ENCODE results near the gene RACGAP1.
"Not testable (repeated sequence)": the region's sequence is repeated elsewhere in the genome, so short reads cannot be mapped to it uniquely, and the experiment has no call there.

RACGAP1 gene

DNA sequence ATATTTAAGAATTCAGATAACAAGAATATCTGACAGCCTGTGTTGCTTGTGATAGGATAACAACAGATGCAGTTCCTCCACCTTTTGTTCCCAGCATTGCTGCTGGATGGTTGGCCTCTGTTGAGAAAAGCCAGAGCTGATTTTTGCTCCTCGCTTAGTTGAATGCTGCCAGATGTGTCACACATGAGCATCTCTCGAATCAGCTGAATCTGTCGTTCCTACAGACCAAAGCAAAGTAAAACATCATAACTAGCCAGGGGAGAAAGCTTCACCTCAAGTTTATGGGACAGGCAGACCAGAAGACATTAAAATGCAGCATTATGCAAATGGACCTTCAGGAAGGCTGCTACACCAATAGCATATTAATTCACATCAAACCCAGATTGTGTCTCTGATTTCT lies 20.1 kb downstream of the RACGAP1 start:
- DNase-seq (ENCODE audit: low read depth) = no peak
- H3K4me3 ChIP-seq (ENCODE audit: low read depth, low read length) = no peak overlapping the region

- DNase-seq (ENCODE audit: low read depth) = no peak
- H3K4me3 ChIP-seq (ENCODE audit: low read depth, low read length) = no peak overlapping the region
Measured at GRCh38 chr12:50004696-50005095, 20.6 kb downstream of the RACGAP1 start.

DNA sequence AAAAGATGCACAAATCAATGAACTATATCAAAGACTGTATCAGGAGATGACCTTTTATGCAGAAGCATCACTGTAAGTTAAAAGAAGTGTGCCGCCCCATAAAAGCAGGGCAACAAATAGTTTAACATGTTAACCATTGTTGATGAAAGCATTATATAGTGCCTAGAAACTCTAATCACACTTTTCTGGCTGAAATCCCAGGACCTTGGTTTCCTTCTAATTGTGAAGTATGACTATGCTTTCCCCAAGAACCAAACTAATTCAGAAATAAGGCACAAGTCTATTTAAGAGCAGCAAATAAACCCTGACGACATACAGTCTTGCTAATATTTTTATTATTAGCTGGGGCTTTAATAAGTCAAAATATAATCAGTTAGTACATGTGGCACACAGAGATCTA lies 21.7 kb downstream of the RACGAP1 start:
- no peak overlapping the region for H3K4me3 ChIP-seq (ENCODE audit: low read depth, low read length)
- DNase-seq (ENCODE audit: low read depth) = no peak

DNA sequence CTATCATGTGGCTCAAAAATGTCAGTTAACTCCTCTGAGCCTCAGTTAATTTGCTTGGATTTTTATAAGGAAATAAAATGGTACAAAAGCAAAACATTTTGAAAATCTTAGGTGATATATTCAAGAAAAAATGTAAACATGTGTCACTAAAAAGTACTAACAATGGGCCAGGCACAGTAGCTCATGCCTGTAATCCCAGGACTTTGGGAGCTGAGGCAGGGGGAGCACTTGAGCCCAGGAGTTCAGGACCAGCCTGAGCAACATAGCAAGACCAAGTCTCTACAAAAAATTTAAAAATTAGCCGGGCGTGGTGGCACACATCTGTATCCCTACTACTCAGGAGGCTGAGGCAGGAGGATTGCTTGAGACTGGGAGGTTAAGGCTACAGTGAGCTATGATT lies 26.8 kb downstream of the RACGAP1 start:
- no peak for DNase-seq (ENCODE audit: low read depth)
- H3K4me3 ChIP-seq (ENCODE audit: low read depth, low read length) = no peak overlapping the region

DNA sequence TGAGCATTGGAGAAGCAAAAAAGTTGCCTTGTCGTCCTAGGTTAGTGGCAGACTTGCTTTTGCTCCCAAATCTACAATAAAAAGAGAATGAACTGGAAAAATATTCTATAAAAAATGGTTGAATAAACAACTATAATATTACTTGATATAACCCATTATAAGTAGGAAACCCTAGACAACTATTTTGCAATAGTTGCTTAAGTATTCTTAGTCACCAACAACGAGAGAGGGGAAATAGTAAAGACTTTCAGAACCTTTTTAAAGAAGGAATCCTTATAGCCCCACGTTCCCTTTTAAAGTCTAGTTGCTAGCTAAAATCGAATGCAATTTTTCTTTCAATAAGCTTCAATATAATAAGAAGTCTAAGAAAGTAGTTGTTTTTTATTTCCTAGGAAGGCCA lies 35.0 kb downstream of the RACGAP1 start:
- H3K4me3 ChIP-seq (ENCODE audit: low read depth, low read length) = no peak overlapping the region
- DNase-seq (ENCODE audit: low read depth) = no peak

DNA sequence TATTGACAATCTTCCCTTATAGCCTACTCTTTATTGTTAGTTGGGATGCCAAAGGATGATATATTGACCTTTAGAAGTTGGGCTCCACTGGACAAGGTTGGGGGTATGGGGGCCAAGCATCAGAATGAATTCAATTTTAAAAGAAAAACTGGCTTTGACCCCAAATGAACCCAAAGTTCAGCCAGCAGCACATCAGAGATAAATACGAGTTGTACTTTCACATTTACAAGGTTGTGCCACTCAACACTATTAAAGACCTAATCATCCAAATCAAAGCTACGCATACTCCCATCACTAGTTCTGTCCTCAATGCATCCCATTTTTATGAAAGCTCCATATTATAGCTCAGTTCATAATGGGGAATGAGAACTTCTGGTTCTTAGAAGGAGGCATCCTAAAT lies 35.9 kb downstream of the RACGAP1 start:
- not testable (repeated sequence) for H3K4me3 ChIP-seq (ENCODE audit: low read depth, low read length); DNase-seq (ENCODE audit: low read depth)

DNA sequence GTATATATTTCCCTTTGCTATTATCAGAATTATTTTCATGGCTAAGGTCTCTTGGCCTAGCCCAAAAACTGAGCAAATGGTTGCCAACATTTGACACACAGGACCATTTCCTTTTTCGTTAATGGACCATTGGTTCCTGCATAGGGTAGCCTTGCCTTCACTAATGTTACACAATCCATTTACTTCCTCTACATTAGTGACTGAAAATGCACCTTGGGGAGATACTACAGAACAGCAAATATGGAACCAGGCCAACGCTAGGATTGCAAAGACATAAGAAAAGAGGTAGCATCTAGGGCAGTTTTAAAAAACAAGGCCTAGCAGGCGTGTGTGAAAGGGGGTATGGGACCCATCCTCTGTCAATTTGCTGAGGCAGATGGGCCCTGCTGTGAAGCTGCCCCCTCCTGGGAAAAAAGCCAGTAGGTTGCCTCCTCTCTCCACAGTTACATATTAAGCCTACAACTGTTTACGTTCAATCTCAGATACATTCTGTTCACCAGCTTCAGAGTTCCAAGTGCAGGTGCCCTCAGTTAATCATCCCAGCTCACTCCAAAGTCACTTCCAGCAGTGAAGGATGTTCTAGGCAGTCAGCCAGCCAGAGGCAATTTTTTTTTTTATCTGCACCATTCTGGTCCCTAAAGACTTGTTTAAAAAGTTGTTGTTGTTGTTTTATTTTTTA lies 37.5 kb downstream of the RACGAP1 start:
- no peak overlapping the region for H3K4me3 ChIP-seq (ENCODE audit: low read depth, low read length)
- peak; percentile 16 for DNase-seq (ENCODE audit: low read depth)

DNA sequence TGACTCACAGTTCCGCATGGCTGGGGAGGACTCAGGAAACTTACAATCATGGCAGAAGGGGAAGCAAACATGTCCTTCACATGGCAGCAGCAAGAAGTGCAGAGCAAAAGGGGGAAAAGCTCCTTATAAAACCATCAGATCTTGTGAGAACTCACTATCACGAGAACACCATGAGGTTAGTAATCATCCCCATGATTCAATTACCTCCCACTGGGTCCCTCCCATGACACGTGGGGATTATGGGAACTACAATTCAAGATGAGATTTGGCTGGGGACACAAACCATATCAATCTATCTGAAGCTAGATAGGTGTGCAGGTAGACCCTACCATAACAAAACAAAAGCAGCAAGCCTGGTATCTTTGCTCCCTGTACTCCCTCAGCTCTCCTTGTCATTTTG lies 38.8 kb downstream of the RACGAP1 start:
- DNase-seq (ENCODE audit: low read depth); H3K4me3 ChIP-seq (ENCODE audit: low read depth, low read length): not testable (repeated sequence)

DNA sequence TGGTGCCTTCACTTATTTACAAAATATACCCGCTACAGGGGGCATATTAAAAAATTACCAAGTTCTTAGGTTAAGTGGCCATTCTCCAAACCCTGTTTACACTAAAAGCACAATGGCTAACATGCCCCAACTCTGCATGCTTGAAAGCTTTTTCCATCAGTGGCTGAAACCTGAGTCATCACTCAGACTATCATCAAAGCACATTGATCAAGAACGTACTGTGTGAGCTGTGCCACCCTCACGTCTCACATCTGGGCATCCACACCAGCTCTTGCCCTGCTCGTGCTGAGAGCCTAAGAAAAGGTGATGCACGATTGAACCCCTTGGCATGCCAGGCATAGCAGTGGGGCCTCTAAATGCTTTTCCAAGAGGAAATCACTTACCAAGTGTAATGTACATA lies 39.3 kb downstream of the RACGAP1 start:
- H3K4me3 ChIP-seq (ENCODE audit: low read depth, low read length) = no peak overlapping the region
- DNase-seq (ENCODE audit: low read depth) = no peak

GRCh38 chr12:49984476-49985359 lies 40.6 kb downstream of the RACGAP1 start:
- H3K4me3 ChIP-seq (ENCODE audit: low read depth, low read length) = no peak overlapping the region
- no peak for DNase-seq (ENCODE audit: low read depth)

- no peak overlapping the region for H3K4me3 ChIP-seq (ENCODE audit: low read depth, low read length)
- DNase-seq (ENCODE audit: low read depth) = peak; percentile 70
Measured at GRCh38 chr12:49983892-49984291, 41.4 kb downstream of the RACGAP1 start.

DNA sequence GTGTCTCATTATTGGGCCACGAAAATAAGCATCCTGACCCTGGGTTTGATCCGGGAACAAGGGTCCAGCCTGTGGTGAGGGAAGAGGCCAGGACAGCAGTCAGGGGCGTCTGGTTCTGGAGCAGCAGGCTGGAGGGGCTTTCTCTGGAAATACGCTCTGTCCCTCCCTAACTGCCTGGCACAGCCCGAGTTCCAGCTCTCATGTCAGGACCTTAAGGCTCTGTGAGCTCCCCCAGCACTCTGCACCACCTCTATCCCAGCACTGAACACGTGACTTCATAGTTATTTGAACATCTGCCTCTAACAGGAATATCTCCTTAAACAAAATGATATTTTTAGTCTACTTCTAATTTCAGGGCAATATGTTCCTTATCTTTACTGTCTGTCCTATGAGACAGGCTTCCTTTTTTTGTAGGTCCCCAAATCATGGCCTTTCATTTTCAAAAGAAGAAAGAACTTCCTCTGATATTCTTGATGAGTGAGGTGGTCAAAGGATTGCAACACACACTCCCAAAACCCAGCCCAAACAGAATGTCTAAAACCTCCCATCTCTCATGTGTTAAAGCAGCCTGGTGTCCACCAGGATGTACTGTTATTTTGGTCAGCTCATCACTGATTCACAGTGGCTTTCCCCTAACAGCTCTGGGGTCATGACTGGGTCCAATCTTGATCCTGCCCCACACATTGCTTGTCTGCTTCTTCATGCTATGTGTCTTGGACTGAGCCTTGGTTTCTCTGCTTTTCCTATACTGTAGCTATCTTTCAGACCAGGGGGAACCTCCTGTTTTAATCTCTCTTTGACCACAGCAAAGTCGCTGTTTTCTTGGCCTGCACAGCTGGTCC lies 42.8 kb downstream of the RACGAP1 start:
- DNase-seq (ENCODE audit: low read depth) = no peak
- H3K4me3 ChIP-seq (ENCODE audit: low read depth, low read length) = no peak overlapping the region

DNA sequence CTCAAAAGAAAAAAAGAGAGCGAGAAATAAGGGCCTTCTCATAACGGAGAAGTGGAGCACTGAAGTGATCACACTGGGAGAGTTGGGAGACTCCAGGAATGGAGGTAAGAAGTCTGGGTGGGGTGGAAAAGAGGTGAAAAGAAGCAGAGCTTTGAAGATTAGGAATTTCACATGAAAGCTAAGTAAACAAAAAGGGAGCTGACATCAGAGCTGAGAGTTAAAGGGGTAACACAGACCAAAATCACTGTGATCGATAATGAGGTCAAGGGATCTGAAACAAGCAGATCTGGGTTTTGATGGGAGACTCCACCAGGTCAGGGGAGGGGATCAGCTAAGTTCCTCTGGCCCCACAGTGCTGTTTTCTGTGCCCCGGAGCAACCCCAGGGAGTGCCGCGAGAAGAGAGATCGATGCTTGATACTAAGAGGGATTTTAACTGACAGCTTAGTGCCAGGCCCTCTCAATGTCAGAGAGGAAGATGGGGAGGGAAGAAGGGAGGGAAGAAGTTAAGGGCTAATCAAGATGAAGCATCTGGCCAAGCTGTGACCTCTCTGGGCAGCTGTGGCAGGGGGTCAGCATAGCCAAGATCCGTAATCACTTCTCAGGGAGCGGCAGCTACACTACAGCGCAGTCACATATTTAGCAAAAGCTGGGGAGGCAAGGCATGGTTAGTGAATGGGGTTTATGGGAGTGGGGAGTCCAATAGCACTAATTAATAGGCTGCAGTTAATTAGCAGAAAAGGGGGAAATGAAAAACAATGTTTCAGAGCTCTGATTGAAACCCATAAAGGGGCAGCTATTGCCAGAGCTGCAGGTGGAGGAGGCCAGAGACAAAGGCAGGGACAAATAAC lies 44.6 kb downstream of the RACGAP1 start:
- DNase-seq (ENCODE audit: low read depth) = no peak
- H3K4me3 ChIP-seq (ENCODE audit: low read depth, low read length) = no peak overlapping the region

DNA sequence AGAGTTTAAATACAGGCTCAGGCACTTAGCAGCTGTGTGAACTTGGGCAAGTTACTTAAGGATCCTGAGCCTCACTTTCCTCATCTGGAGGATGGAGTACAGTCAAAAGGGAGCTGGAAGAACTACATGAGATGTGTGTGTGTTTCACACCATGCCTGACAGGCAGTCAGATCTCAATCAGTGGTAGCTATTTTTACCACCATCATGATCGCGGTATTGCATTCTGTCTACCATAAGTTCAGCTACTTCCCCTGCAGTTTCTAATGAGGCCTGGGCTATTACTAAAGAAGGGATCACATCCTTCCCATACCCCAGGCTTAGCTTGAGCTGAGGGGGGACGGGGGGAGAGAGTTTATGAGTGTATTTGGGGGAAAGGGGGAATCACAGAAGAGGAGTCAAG lies 45.5 kb downstream of the RACGAP1 start:
- no peak overlapping the region for H3K4me3 ChIP-seq (ENCODE audit: low read depth, low read length)
- DNase-seq (ENCODE audit: low read depth) = no peak

- DNase-seq (ENCODE audit: low read depth) = no peak
- no peak overlapping the region for H3K4me3 ChIP-seq (ENCODE audit: low read depth, low read length)
Measured at GRCh38 chr12:49979016-49979586, 46.2 kb downstream of the RACGAP1 start.

- no peak overlapping the region for H3K4me3 ChIP-seq (ENCODE audit: low read depth, low read length)
- DNase-seq (ENCODE audit: low read depth) = no peak
Measured at GRCh38 chr12:49978125-49978524, 47.2 kb downstream of the RACGAP1 start.

DNA sequence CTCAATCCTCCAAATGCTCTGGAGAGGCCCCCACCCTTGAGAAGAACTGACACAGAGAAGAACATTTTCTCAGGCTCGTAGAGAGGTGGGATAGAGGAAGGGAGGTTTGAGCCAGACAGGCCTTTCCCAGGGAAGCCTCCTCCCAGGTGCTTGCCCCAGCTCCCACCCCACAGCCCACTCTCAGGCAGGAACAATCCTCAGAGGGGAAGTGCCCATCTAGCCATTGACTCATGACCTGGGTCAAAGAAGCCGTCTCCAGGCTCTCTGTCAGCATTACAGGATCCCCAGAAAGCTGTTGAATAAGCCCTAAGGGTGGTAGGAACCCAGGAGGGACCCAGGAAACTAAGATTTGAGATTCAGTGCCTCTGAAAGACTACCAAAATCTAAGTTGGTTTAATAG lies 48.7 kb downstream of the RACGAP1 start:
- no peak for DNase-seq (ENCODE audit: low read depth)
- no peak overlapping the region for H3K4me3 ChIP-seq (ENCODE audit: low read depth, low read length)

DNA sequence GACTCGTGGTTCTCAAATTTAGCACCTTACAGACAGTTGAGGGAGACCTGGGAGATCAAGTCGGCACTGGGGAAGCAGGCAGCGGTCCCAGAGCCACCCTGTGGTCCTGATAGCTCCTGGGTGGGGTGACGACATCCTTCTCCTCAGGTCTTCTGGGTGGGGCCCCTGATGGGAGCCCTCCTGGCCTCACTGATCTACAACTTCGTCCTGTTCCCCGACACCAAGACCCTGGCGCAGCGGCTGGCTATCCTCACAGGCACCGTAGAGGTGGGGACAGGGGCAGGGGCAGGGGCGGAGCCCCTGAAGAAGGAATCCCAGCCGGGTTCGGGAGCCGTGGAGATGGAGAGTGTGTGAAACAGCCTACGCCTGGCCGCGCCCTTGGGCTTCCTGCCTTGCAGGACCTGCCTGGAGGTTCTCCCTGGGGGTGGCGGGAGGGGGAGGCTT lies 50.0 kb downstream of the RACGAP1 start:
- no peak for DNase-seq (ENCODE audit: low read depth)
- H3K4me3 ChIP-seq (ENCODE audit: low read depth, low read length) = no peak overlapping the region
